Liver (tissue), 9 donors: ENCODE measurements around the gene PLEKHN1. TPM values are rescaled to one million over a fixed set of nuclear protein-coding genes. Genes with fewer than 3 reads are reported as not detected.

Experiments used
- DNase-seq: peaks from one replicate; pipeline ENCODE4 v3.0.0-alpha.2; 2017; ENCODE audit warnings: low spot score
- H3K27ac ChIP-seq, 2 donors: one replicate each; pipeline ENCODE4 v1.7.0; 2013; ENCODE audit warnings: inconsistent platforms in 2 of 2, low read length in 2 of 2, control low read depth in 1 of 2, low read depth in 1 of 2, mild to moderate bottlenecking in 1 of 2
- H3K27me3 ChIP-seq, 4 donors: one replicate each; pipeline versions ENCODE4 v1.6.1 to v1.7.0; 2013; ENCODE audit warnings: low read length in 3 of 4, inconsistent platforms in 1 of 4, mild to moderate bottlenecking in 1 of 4, moderate library complexity in 1 of 4; ENCODE audit not compliant: control insufficient read depth in 4 of 4, insufficient read depth in 4 of 4
- H3K36me3 ChIP-seq, 4 donors: one replicate each; pipeline versions ENCODE4 v1.6.1 to v1.7.0; 2013; ENCODE audit warnings: low read length in 3 of 4, mild to moderate bottlenecking in 3 of 4, low read depth in 1 of 4, moderate library complexity in 1 of 4; ENCODE audit not compliant: control insufficient read depth in 4 of 4, insufficient read depth in 3 of 4
- H3K4me1 ChIP-seq, 4 donors: one replicate each; pipeline versions ENCODE4 v1.6.1 to v1.7.0; 2013; ENCODE audit warnings: low read length in 3 of 4, mild to moderate bottlenecking in 3 of 4, moderate library complexity in 1 of 4; ENCODE audit not compliant: control insufficient read depth in 4 of 4, insufficient read depth in 4 of 4
- H3K4me3 ChIP-seq, 3 donors: one replicate each; pipeline versions ENCODE4 v1.6.1 to v1.7.0; 2013; ENCODE audit warnings: low read length in 3 of 3, control low read depth in 1 of 3, low read depth in 1 of 3, mild to moderate bottlenecking in 1 of 3
- H3K9ac ChIP-seq, 2 donors: one replicate each; pipeline ENCODE4 v1.7.0; 2013; ENCODE audit warnings: low read length in 2 of 2, mild to moderate bottlenecking in 2 of 2, moderate library complexity in 2 of 2, control low read depth in 1 of 2, low read depth in 1 of 2
- H3K9me3 ChIP-seq, 4 donors: one replicate each; pipeline versions ENCODE4 v1.6.1 to v1.7.0; 2013; ENCODE audit warnings: low read length in 3 of 4; ENCODE audit not compliant: control insufficient read depth in 4 of 4
- EGR1 ChIP-seq, 2 donors: IDR thresholded peaks; 2 replicates each; pipeline ENCODE4 v1.6.1; 2016 to 2018; ENCODE audit warnings: antibody characterized with exemption in 2 of 2, low read depth in 2 of 2
- FOXA1 ChIP-seq: IDR thresholded peaks from 2 replicates; pipeline ENCODE4 v1.6.1; 2016; ENCODE audit warnings: antibody characterized with exemption
- FOXA2 ChIP-seq: IDR thresholded peaks from 2 replicates; pipeline ENCODE4 v1.6.1; 2016; ENCODE audit warnings: antibody characterized with exemption
- GABPA ChIP-seq, 2 donors: IDR thresholded peaks in 1 of 2; conservative IDR thresholded peaks in 1 of 2; 2 replicates each; pipeline ENCODE4 v1.6.1; 2016; ENCODE audit warnings: antibody characterized with exemption in 2 of 2, mild to moderate bottlenecking in 1 of 2, moderate library complexity in 1 of 2
- HNF4A ChIP-seq, 2 donors: conservative IDR thresholded peaks; 2 replicates each; pipeline ENCODE4 v1.6.1; 2016; ENCODE audit warnings: antibody characterized with exemption in 2 of 2, mild to moderate bottlenecking in 2 of 2
- HNF4G ChIP-seq: IDR thresholded peaks from 2 replicates; pipeline ENCODE4 v1.6.1; 2016; ENCODE audit warnings: antibody characterized with exemption
- JUND ChIP-seq, 2 donors: IDR thresholded peaks; 2 replicates each; pipeline ENCODE4 v1.6.1; 2016; ENCODE audit warnings: antibody characterized with exemption in 2 of 2
- NR2F2 ChIP-seq: IDR thresholded peaks from 2 replicates; pipeline ENCODE4 v1.6.1; 2016; ENCODE audit warnings: antibody characterized with exemption
- RAD21 ChIP-seq, 2 donors: IDR thresholded peaks; 2 replicates each; pipeline ENCODE4 v1.6.1; 2016; ENCODE audit warnings: antibody characterized with exemption in 2 of 2, mild to moderate bottlenecking in 2 of 2
- REST ChIP-seq: IDR thresholded peaks from 2 replicates; pipeline ENCODE4 v1.6.1; 2016; ENCODE audit warnings: antibody characterized with exemption, mild to moderate bottlenecking
- RXRA ChIP-seq, 2 donors: IDR thresholded peaks; 2 replicates each; pipeline ENCODE4 v1.6.1; 2017 to 2018; ENCODE audit warnings: antibody characterized with exemption in 2 of 2, mild to moderate bottlenecking in 1 of 2
- SP1 ChIP-seq: IDR thresholded peaks from 2 replicates; pipeline ENCODE4 v1.6.1; 2018; ENCODE audit warnings: antibody characterized with exemption, mild to moderate bottlenecking
- TAF1 ChIP-seq: conservative IDR thresholded peaks from 2 replicates; pipeline ENCODE4 v1.6.1; 2016; ENCODE audit warnings: antibody characterized with exemption, mild to moderate bottlenecking
- YY1 ChIP-seq: IDR thresholded peaks from 2 replicates; pipeline ENCODE4 v1.6.1; 2016; ENCODE audit warnings: antibody characterized with exemption, mild to moderate bottlenecking
- whole genome bisulfite sequencing: extraction: QIAGEN DNeasy Blood & Tissue Kit; methylation state at CpG from one replicate; pipeline ENCODE4 v1.1.7; 2013; 5-methylcytosine and 5-hydroxymethylcytosine counted together
- polyA plus RNA-seq, 2 donors: library from polyadenylated mRNA; stranded (reverse) in 1 of 2; unstranded in 1 of 2; fragments of 200-250 nt in 1 of 2; fragments of >200 nt in 1 of 2; fragmentation: Nextera tagmentation in 1 of 2; extraction: Ambion mirVana in 1 of 2; gene quantifications; one replicate each; pipeline versions ENCODE4 v1.2.1 to v1.2.3, GENCODE V29; 2013 to 2015
- total RNA-seq, 2 donors: library from RNA; depleted of rRNA; stranded (reverse); fragments of >200 nt; gene quantifications; one replicate each; pipeline ENCODE4 v1.2.3, GENCODE V29; 2014
- TF ChIP-seq, protein P1 (sequence below): IDR thresholded peaks from 2 replicates; pipeline ENCODE4 v1.6.1; 2016; ENCODE audit warnings: antibody characterized with exemption
- TF ChIP-seq, protein P2 (sequence below): IDR thresholded peaks from 2 replicates; pipeline ENCODE4 v1.6.1; 2016; ENCODE audit warnings: antibody characterized with exemption
- TF ChIP-seq, protein P3 (sequence below): IDR thresholded peaks from 2 replicates; pipeline ENCODE4 v1.6.1; 2016; ENCODE audit warnings: antibody characterized with exemption
- TF ChIP-seq, protein P4 (sequence below): fragments of 150-350 bp; IDR thresholded peaks from 2 replicates; pipeline ENCODE4 v1.5.1; 2017; ENCODE audit warnings: improper control_type of control experiment, low read depth, low read length; ENCODE audit not compliant: missing input control
- donor health status: healthy.
- donor health status: healthy.
- donor health status: healthy.
- donor health status: healthy.
- donor health status: healthy.

The PLEKHN1 gene
- total and polyA plus RNA-seq, 4 donors: 0.17 to 0.18 TPM; not detected in 2

- TF ChIP-seq, protein P1, sequence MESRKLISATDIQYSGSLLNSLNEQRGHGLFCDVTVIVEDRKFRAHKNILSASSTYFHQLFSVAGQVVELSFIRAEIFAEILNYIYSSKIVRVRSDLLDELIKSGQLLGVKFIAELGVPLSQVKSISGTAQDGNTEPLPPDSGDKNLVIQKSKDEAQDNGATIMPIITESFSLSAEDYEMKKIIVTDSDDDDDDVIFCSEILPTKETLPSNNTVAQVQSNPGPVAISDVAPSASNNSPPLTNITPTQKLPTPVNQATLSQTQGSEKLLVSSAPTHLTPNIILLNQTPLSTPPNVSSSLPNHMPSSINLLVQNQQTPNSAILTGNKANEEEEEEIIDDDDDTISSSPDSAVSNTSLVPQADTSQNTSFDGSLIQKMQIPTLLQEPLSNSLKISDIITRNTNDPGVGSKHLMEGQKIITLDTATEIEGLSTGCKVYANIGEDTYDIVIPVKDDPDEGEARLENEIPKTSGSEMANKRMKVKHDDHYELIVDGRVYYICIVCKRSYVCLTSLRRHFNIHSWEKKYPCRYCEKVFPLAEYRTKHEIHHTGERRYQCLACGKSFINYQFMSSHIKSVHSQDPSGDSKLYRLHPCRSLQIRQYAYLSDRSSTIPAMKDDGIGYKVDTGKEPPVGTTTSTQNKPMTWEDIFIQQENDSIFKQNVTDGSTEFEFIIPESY: no peak
- TF ChIP-seq YY1: no peak
Observed at GRCh38 chr1:1022302-1023009, 56.2 kb downstream of the PLEKHN1 start (continued).

DNA sequence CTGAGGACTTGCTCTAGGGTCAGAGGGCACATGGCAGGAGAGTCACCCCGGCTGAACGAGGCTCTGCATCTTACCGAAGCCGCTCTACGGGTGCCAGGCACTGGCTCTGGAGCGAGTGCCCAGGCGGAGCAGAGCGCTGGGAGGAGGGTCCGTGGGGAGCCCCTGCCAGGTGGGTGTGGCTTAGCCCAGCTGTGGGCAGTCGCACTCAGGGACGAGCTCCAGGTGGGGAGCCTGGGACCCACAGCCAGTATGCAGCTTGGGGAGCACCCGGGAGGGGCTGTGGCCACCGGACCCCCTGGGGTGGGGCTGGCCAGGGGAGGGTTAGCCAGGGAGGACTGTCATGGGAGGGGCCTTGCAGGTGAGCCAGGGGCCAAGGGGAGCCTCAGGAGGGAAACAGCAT lies 57.4 kb downstream of the PLEKHN1 start:
- DNase-seq: no peak
- H3K27ac ChIP-seq: no peak overlapping the region
- no peaks in the 10 kb centered on the region for H3K27me3 ChIP-seq
- H3K4me1 ChIP-seq: peaks cover 3 to 10% (median 7%) of the 10 kb centered on the region in 4 donors
- no peaks in the 10 kb centered on the region for H3K36me3 ChIP-seq
- H3K9ac ChIP-seq: no peak overlapping the region
- H3K4me3 ChIP-seq: no peak overlapping the region
- no peaks in the 10 kb centered on the region for H3K9me3 ChIP-seq
- TF ChIP-seq FOXA2: no peak
- 78% methylated on average over 13 of the region's 13 CpGs for WGBS

- no peak overlapping the region for H3K4me3 ChIP-seq
Observed at GRCh38 chr1:1024149-1024770, 58.0 kb downstream of the PLEKHN1 start.

More at GRCh38 chr1:1024149-1024770, 58.0 kb downstream of the PLEKHN1 start:
- H3K9me3 ChIP-seq: no peaks in the 10 kb centered on the region
- peak; percentile 61 for DNase-seq
- no peaks in the 10 kb centered on the region for H3K27me3 ChIP-seq
- H3K36me3 ChIP-seq: no peaks in the 10 kb centered on the region
- H3K9ac ChIP-seq: no peak overlapping the region
- H3K27ac ChIP-seq: no peak overlapping the region
- 89% methylated on average over 9 of the region's 9 CpGs for whole genome bisulfite sequencing
- peaks cover 0 to 7% (median 4%) of the 10 kb centered on the region in 4 donors for H3K4me1 ChIP-seq
- no peak for TF ChIP-seq FOXA1
- TF ChIP-seq EGR1 (IDR thresholded peaks at IDR 0.05; ENCODE audit: low read depth in 2 of 2): no peak
- TF ChIP-seq, protein P2, sequence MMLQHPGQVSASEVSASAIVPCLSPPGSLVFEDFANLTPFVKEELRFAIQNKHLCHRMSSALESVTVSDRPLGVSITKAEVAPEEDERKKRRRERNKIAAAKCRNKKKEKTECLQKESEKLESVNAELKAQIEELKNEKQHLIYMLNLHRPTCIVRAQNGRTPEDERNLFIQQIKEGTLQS: no peak
- no peak for TF ChIP-seq SP1
- no peak for TF ChIP-seq TAF1
- TF ChIP-seq GABPA (IDR thresholded peaks at IDR 0.05 in 1 of 2, conservative IDR thresholded peaks at IDR 0.05 in 1 of 2): no peak
- TF ChIP-seq REST: no peak
- TF ChIP-seq HNF4A (conservative IDR thresholded peaks at IDR 0.05): no peak
- no peak for TF ChIP-seq FOXA2
- TF ChIP-seq HNF4G: no peak
- TF ChIP-seq, protein P3, sequence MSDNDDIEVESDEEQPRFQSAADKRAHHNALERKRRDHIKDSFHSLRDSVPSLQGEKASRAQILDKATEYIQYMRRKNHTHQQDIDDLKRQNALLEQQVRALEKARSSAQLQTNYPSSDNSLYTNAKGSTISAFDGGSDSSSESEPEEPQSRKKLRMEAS: no peak
- no peak for TF ChIP-seq JUND (IDR thresholded peaks at IDR 0.05)
- no peak for TF ChIP-seq RAD21 (IDR thresholded peaks at IDR 0.05)
- TF ChIP-seq, protein P4, sequence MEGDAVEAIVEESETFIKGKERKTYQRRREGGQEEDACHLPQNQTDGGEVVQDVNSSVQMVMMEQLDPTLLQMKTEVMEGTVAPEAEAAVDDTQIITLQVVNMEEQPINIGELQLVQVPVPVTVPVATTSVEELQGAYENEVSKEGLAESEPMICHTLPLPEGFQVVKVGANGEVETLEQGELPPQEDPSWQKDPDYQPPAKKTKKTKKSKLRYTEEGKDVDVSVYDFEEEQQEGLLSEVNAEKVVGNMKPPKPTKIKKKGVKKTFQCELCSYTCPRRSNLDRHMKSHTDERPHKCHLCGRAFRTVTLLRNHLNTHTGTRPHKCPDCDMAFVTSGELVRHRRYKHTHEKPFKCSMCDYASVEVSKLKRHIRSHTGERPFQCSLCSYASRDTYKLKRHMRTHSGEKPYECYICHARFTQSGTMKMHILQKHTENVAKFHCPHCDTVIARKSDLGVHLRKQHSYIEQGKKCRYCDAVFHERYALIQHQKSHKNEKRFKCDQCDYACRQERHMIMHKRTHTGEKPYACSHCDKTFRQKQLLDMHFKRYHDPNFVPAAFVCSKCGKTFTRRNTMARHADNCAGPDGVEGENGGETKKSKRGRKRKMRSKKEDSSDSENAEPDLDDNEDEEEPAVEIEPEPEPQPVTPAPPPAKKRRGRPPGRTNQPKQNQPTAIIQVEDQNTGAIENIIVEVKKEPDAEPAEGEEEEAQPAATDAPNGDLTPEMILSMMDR: no peak
- TF ChIP-seq RXRA (IDR thresholded peaks at IDR 0.05): no peak
- TF ChIP-seq NR2F2: no peak
- TF ChIP-seq, protein P1: no peak
